ENCODE measurements around the gene KCND3. TPM values are rescaled to one million over a fixed set of nuclear protein-coding genes. Genes with fewer than 3 reads are reported as not detected.

The KCND3 gene
- total RNA-seq, 1 donor from 2014 or later = not detected

DNA sequence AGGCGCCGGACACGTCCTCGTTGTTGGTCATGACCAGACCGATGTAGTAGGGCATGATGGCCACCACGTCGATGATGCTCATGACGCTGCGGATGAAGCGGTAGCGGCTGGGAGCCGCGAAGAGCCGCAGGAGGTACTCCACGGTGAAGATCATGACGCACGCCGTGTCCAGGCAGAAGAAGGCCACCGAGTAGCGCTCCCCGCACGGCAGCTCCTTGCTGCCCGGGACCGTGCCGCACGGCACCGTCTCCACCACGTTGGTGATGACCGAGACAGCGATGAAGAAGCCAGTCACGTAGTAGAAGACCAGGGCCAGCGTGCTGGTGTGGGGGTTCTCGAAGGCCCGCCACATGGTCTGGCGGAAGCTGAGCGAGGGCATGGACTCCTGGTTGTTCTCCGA lies 7.6 kb downstream of the KCND3 start:
- no peak for DNase-seq (ENCODE audit: low read depth)
- TF ChIP-seq, protein P1, sequence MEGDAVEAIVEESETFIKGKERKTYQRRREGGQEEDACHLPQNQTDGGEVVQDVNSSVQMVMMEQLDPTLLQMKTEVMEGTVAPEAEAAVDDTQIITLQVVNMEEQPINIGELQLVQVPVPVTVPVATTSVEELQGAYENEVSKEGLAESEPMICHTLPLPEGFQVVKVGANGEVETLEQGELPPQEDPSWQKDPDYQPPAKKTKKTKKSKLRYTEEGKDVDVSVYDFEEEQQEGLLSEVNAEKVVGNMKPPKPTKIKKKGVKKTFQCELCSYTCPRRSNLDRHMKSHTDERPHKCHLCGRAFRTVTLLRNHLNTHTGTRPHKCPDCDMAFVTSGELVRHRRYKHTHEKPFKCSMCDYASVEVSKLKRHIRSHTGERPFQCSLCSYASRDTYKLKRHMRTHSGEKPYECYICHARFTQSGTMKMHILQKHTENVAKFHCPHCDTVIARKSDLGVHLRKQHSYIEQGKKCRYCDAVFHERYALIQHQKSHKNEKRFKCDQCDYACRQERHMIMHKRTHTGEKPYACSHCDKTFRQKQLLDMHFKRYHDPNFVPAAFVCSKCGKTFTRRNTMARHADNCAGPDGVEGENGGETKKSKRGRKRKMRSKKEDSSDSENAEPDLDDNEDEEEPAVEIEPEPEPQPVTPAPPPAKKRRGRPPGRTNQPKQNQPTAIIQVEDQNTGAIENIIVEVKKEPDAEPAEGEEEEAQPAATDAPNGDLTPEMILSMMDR (conservative IDR thresholded peaks at IDR 0.05; ENCODE audit: low read depth, low read length) = no peak
- no peak overlapping the region for H3K4me3 ChIP-seq (ENCODE audit: low read depth, low read length)

DNA sequence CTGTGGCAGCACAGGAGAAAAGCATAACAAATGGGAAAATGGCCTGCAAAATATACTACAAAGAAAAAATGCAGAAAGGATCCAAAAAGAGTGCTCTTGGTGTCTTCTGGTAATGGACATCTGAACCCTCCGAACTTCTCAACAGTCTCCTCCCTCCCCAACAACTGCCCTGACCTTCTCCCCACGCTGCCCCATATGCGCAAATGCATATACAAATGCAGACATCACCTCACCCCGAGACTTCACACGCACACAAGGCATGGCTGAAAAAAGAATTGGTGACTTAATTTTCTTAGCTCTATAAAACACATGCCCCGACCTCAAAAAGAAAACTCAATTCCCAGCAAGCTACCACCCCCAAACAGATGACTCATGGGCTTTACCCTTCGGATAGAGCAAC lies 8.4 kb downstream of the KCND3 start:
- TF ChIP-seq, protein P1 (conservative IDR thresholded peaks at IDR 0.05; ENCODE audit: low read depth, low read length) = no peak
- H3K4me3 ChIP-seq (ENCODE audit: low read depth, low read length) = no peak overlapping the region
- DNase-seq (ENCODE audit: low read depth) = no peak

DNA sequence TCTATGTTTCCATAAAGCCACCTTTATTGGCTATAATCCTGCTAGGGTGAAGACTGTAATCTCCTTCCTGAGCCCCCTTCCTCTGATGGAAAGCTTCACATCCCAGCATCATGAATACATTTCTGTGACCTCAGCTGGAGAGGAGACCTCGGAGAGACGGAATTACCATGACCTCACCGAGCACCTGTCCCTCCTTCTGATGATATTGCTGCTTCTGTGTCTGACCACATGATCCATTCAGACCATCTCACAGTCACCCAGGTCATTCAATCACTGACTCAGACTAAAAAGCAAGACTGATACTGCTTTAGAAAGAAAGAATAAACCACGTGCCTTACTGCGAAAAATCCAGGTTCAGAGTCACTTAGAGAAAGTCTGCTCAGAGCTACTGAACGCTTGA lies 8.8 kb downstream of the KCND3 start:
- TF ChIP-seq, protein P1 (conservative IDR thresholded peaks at IDR 0.05; ENCODE audit: low read depth, low read length) = no peak
- DNase-seq (ENCODE audit: low read depth) = no peak
- no peak overlapping the region for H3K4me3 ChIP-seq (ENCODE audit: low read depth, low read length)

DNA sequence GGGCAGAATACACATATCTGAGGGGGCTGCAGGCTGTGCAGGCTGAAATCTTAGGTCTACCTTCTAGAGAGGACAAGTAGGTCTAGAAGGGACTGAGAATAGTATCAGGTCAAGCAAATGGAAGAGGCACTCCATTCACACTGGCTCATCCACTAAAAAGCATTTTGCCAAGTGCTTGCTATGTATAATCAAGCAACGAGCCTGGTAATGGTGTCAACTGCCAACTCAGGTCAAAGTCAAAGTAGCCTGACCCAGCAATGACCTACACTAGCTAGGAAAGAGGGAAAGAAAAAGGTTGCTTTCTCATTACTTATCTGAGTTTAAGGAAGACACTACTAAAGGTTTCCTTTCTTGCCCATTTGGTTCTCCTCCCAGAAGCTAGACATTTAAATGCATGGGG lies 10.8 kb downstream of the KCND3 start:
- no peak overlapping the region for H3K4me3 ChIP-seq (ENCODE audit: low read depth, low read length)
- TF ChIP-seq, protein P1 (conservative IDR thresholded peaks at IDR 0.05; ENCODE audit: low read depth, low read length) = no peak
- no peak for DNase-seq (ENCODE audit: low read depth)

DNA sequence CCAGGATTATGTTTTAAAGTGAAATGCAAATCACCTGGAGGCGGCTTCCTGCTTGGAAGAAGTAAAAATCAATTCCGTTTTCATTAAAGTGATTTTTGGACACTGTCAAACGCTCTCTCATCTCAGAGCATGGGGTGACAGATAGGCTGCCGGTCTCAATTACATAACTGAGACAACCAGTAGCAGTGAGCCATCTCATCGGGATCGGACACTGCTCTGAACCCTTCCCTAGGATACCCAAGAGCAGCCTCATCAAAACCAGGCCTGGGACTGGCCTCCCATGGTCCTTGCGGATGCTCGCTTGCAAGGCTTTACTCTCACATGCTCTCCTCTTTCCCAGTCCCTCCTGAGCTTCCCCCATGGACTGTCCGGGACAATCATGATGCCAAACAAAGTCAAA lies 12.1 kb downstream of the KCND3 start:
- DNase-seq (ENCODE audit: low read depth) = no peak
- TF ChIP-seq, protein P1 (conservative IDR thresholded peaks at IDR 0.05; ENCODE audit: low read depth, low read length) = no peak
- no peak overlapping the region for H3K4me3 ChIP-seq (ENCODE audit: low read depth, low read length)

DNA sequence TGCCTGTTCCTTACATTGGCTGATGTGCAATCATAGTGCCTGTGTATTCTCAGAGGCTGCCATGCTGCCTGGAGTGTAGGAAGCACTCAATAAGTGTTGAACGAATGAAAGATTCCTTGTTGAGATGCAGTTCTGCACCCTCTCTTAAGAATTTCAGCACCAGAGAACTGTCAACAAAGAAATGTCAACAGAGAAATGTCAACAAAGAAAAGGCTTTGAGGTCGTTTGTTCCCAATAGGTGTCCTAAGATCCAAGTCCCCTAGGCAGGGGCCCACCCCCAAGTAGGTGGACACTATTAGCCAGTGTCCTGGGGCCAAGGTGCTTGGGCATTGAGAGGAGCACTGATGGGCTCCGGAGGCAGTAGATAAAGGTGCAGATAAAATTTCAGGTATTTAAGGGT lies 12.6 kb downstream of the KCND3 start:
- no peak overlapping the region for H3K4me3 ChIP-seq (ENCODE audit: low read depth, low read length)
- DNase-seq (ENCODE audit: low read depth) = no peak
- TF ChIP-seq, protein P1 (conservative IDR thresholded peaks at IDR 0.05; ENCODE audit: low read depth, low read length) = no peak

DNA sequence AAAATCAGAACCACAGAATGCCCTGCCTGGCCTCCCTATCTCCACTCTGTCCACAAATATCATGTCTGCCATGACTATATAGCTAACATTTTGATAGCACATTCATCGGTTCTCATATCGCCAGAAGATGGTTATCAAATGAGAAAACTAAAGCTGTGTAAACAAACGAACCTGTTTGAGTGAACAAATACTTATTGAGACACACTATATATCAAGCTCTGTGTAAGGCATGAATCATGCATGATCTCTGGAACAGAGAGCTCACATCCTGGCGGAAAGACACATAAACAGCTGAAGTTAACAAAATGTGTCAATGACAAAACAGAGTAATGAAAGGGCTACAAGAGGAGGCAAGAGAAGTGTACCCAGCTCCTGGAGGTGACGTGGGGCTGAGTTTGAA lies 13.1 kb downstream of the KCND3 start:
- no peak overlapping the region for H3K4me3 ChIP-seq (ENCODE audit: low read depth, low read length)
- TF ChIP-seq, protein P1 (conservative IDR thresholded peaks at IDR 0.05; ENCODE audit: low read depth, low read length) = no peak
- no peak for DNase-seq (ENCODE audit: low read depth)
